NCI-H748 (cell line): ENCODE measurements around the gene CYP1A2.

Source experiments
- DNase-seq: peaks from one replicate; lab custom pipeline; 2025; ENCODE audit not compliant: unreplicated experiment; lab: John Stamatoyannopoulos, UW

CYP1A2 gene

DNA sequence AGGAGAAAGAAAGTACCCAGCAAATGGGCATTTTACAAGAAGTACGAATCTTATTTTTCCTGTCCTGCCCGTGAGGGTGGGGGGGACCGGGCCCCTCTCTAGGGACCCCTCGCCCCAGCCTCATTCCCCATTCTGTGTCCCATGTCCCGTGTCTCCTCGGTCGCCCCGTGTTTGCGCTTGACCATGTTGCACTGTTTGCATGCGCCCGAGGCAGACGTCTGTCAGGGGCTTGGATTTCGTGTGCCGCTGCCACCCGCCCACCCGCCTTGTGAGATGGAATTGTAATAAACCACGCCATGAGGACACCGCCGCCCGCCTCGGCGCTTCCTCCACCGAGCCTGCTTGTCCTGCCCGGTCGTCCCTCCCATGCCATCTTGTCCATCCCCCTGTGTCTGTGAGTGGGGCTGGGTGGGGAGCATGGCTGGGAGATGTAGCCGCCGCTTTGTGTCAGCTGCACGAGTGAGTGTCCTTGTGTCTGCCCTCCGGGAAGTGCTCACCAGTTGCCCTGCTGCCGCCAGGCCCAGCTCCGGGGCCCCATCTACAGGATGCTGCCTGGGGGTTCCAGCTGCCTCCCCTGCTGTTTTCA is 54.3 kb downstream of the CYP1A2 start:
- DNase-seq: no peak

DNA sequence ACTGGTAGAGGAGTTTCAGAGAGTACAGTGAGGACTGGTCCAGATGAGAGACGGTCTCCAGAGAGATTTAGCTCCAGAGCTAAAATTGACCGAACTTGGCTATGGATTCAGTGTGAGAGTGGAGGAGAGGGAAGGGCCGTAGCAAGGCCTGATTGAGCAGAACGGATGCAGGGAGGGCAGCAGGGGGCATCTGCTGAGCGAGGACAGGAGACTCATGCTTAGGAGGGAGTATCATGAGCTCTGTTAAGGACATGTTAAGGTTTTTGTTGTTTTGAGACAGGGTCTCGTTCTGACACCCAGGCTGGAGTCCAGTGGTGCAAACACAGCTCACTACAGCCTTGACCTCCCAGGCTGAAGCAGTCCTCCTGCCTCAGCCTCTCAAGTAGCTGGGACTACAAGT is 56.3 kb downstream of the CYP1A2 start:
- DNase-seq: no peak
